CD4-positive, alpha-beta memory T cell (primary cell): ENCODE measurements around the gene BSG. TPM values are rescaled to one million over a fixed set of nuclear protein-coding genes. Genes with fewer than 3 reads are reported as not detected.
A peak's percentile ranks its signal among the peaks of the same experiment; 100 is the strongest.
"Not testable (repeated sequence)": the region's sequence is repeated elsewhere in the genome, so short reads cannot be mapped to it uniquely, and the experiment has no call there.

Experiments
- CTCF ChIA-PET: fragments of 350-600 bp; sonication (Branson Sonifier 250); formaldehyde crosslinking; loops from one replicate; lab custom pipeline; 2021; ENCODE audit warnings: inconsistent platforms; ENCODE audit not compliant: partially characterized antibody; lab: Charles Lee
- POLR2A ChIA-PET: fragments of 350-600 bp; sonication (Branson Sonifier 250); formaldehyde crosslinking; loops from one replicate; lab custom pipeline; 2021; ENCODE audit not compliant: partially characterized antibody; lab: Charles Lee
- DNase-seq, 5 donors: peaks; one replicate each; pipeline versions ENCODE4 v3.0.0 to v3.0.0-alpha.2; 2020 to 2022; ENCODE audit warnings: mixed read lengths in 1 of 5
- H3K27ac ChIP-seq: one replicate; pipeline ENCODE4 v1.7.0; 2013; ENCODE audit warnings: low read depth, low read length
- H3K27me3 ChIP-seq: 2 replicates; pipeline ENCODE4 v1.7.0; 2013; ENCODE audit warnings: mild to moderate bottlenecking, low read length, moderate library complexity; ENCODE audit not compliant: insufficient read depth
- H3K36me3 ChIP-seq: 2 replicates; pipeline ENCODE4 v1.7.0; 2013; ENCODE audit warnings: mild to moderate bottlenecking, low read length, moderate library complexity; ENCODE audit not compliant: insufficient read depth
- H3K4me1 ChIP-seq: 2 replicates; pipeline ENCODE4 v1.7.0; 2013; ENCODE audit warnings: mild to moderate bottlenecking, low read length, moderate library complexity; ENCODE audit not compliant: insufficient read depth
- H3K4me3 ChIP-seq, 2 donors: one replicate each; pipeline ENCODE4 v1.7.0; 2013; ENCODE audit warnings: low read length in 2 of 2, mild to moderate bottlenecking in 1 of 2
- H3K9me3 ChIP-seq, 2 donors: one replicate each; pipeline ENCODE4 v1.7.0; 2013; ENCODE audit warnings: low read length in 2 of 2, control low read depth in 1 of 2; ENCODE audit not compliant: control insufficient read depth in 1 of 2
- H3K27ac Mint-ChIP-seq, 7 donors: one replicate each; pipeline ENCODE4 v1.8.0; 2020 to 2021; ENCODE audit warnings: mixed read lengths in 7 of 7, mild to moderate bottlenecking in 6 of 7, inconsistent platforms in 3 of 7, moderate library complexity in 3 of 7
- H3K27me3 Mint-ChIP-seq, 2 donors: one replicate each; pipeline ENCODE4 v1.8.0; 2020 to 2021; ENCODE audit warnings: mixed read lengths in 2 of 2
- H3K36me3 Mint-ChIP-seq, 2 donors: one replicate each; pipeline ENCODE4 v1.8.0; 2020 to 2021; ENCODE audit warnings: mixed read lengths in 2 of 2, inconsistent platforms in 1 of 2, mild to moderate bottlenecking in 1 of 2
- H3K4me1 Mint-ChIP-seq, 4 donors: one replicate each; pipeline ENCODE4 v1.8.0; 2020 to 2021; ENCODE audit warnings: mixed read lengths in 4 of 4, mild to moderate bottlenecking in 1 of 4
- H3K4me3 Mint-ChIP-seq, 8 donors: one replicate each; pipeline ENCODE4 v1.8.0; 2020 to 2021; ENCODE audit warnings: mixed read lengths in 8 of 8, mild to moderate bottlenecking in 7 of 8, moderate library complexity in 6 of 8, inconsistent platforms in 3 of 8
- H3K9me3 Mint-ChIP-seq, 8 donors: one replicate each; pipeline ENCODE4 v1.8.0; 2020 to 2021; ENCODE audit warnings: mixed read lengths in 8 of 8, mild to moderate bottlenecking in 5 of 8, inconsistent platforms in 3 of 8, moderate library complexity in 1 of 8
- intact Hi-C: fragments of 100-400 bp; cut with micrococcal nuclease; formaldehyde crosslinking; loops from one replicate; pipeline ENCODE4 v1.15.1; 2023
- polyA plus RNA-seq, 2 donors: library from polyadenylated mRNA; unstranded; fragments of 300-500 nt; fragmentation: Illumina TruSeq; gene quantifications; one replicate each; pipeline ENCODE4 v1.2.3, GENCODE V29; 2021
- total RNA-seq, 2 experiments: library from RNA; stranded (reverse); gene quantifications; one replicate each; pipeline ENCODE4 v1.2.3, GENCODE V29; 2021

Gene BSG
- total and polyA plus RNA-seq, 4 experiments from 2014 or later, result 150 to 346 (median 241) TPM

GRCh38 chr19:623175-623916 lies 51.0 kb downstream of the BSG start:
- ChIA-PET POLR2A (interaction anchor here (0.8 kb wide), 1 partner anchor 12 kb away, joined by 3 read pairs; no protein-coding TSS in a partner anchor), CTCF (interaction anchor here (1.6 kb wide), 1 partner anchor 39 kb away, joined by 4 read pairs; no protein-coding TSS in a partner anchor)
- Mint-ChIP-seq H3K36me3 (peaks cover 22 to 27% of the 10 kb centered on the region in 2 donors), H3K27me3 (no peaks in the 10 kb centered on the region), H3K4me1 (peaks cover 0 to 3% (median 2%) of the 10 kb centered on the region in 4 donors), H3K9me3 (peaks cover 0 to 1% (median 0%) of the 10 kb centered on the region in 8 donors), H3K4me3 (no peak overlapping the region), H3K27ac (no peak overlapping the region)
- Histone ChIP-seq H3K27ac (no peak overlapping the region), H3K9me3 (no peaks in the 10 kb centered on the region), H3K4me3 (no peak overlapping the region), H3K27me3 (no peaks in the 10 kb centered on the region), H3K4me1 (no peaks in the 10 kb centered on the region), H3K36me3 (peaks cover 17% of the 10 kb centered on the region)
- intact Hi-C loops, result no loop called here
- no peak for DNase-seq

GRCh38 chr19:623974-624373 lies 51.6 kb downstream of the BSG start:
- DNase-seq, result no peak
- intact Hi-C loops, result no loop called here
- Mint-ChIP-seq H3K4me3 (no peak overlapping the region), H3K4me1 (peaks cover 2 to 8% (median 3%) of the 10 kb centered on the region in 4 donors), H3K9me3 (peaks cover 0 to 1% (median 0%) of the 10 kb centered on the region in 8 donors), H3K27ac (peak overlapping the region in 1 of 7 donors; percentile 80), H3K36me3 (peaks cover 24 to 28% of the 10 kb centered on the region in 2 donors), H3K27me3 (no peaks in the 10 kb centered on the region)
- no peaks in the 10 kb centered on the region for H3K9me3 ChIP-seq
- H3K36me3 ChIP-seq, result peaks cover 12% of the 10 kb centered on the region
- no peaks in the 10 kb centered on the region for H3K27me3 ChIP-seq
- ChIA-PET CTCF (interaction anchor here (1.6 kb wide), 1 partner anchor 40 kb away, joined by 4 read pairs; no protein-coding TSS in a partner anchor), POLR2A (interaction anchor here (0.8 kb wide), 1 partner anchor 13 kb away, joined by 3 read pairs; no protein-coding TSS in a partner anchor)
- H3K27ac ChIP-seq, result no peak overlapping the region
- H3K4me3 ChIP-seq, result no peak overlapping the region
- H3K4me1 ChIP-seq, result no peaks in the 10 kb centered on the region

GRCh38 chr19:624433-625109 lies 52.2 kb downstream of the BSG start:
- Histone ChIP-seq H3K9me3 (no peaks in the 10 kb centered on the region), H3K27ac (no peak overlapping the region), H3K36me3 (peaks cover 9% of the 10 kb centered on the region), H3K4me3 (no peak overlapping the region), H3K4me1 (no peaks in the 10 kb centered on the region), H3K27me3 (no peaks in the 10 kb centered on the region)
- ChIA-PET CTCF (interaction anchor here (1.6 kb wide), 1 partner anchor 41 kb away, joined by 4 read pairs; no protein-coding TSS in a partner anchor), POLR2A (interaction anchor here (0.7 to 0.8 kb wide), 2 partner anchors 13 to 14 kb away, joined by 3 read pairs; no protein-coding TSS in a partner anchor)
- H3K4me1 Mint-ChIP-seq, result peaks cover 2 to 11% (median 5%) of the 10 kb centered on the region in 4 donors
- no peak for DNase-seq
- no peak overlapping the region for H3K4me3 Mint-ChIP-seq
- no peaks in the 10 kb centered on the region for H3K27me3 Mint-ChIP-seq
- H3K36me3 Mint-ChIP-seq, result peaks cover 26 to 27% of the 10 kb centered on the region in 2 donors
- intact Hi-C loops, result no loop called here
- H3K9me3 Mint-ChIP-seq, result peaks cover 0 to 1% (median 0%) of the 10 kb centered on the region in 8 donors
- H3K27ac Mint-ChIP-seq, result peak overlapping the region in 1 of 7 donors; percentile 80

- intact Hi-C loops, result no loop called here
- Mint-ChIP-seq H3K9me3 (peaks cover 0 to 1% (median 0%) of the 10 kb centered on the region in 8 donors), H3K4me1 (peaks cover 2 to 15% (median 8%) of the 10 kb centered on the region in 4 donors), H3K27ac (peak overlapping the region in 1 of 7 donors; percentile 71), H3K36me3 (peaks cover 26% of the 10 kb centered on the region in 2 donors), H3K27me3 (no peaks in the 10 kb centered on the region), H3K4me3 (no peak overlapping the region)
- no peaks in the 10 kb centered on the region for H3K9me3 ChIP-seq
- no peaks in the 10 kb centered on the region for H3K4me1 ChIP-seq
- DNase-seq, result no peak
- ChIA-PET POLR2A (interaction anchor here (0.7 to 1.1 kb wide), 2 partner anchors 9 to 14 kb away, joined by 3 to 4 read pairs; no protein-coding TSS in a partner anchor), CTCF (interaction anchor here (1.6 to 1.7 kb wide), 2 partner anchors 12 to 39 kb away, joined by 5 read pairs; no protein-coding TSS in a partner anchor)
- peaks cover 9% of the 10 kb centered on the region for H3K36me3 ChIP-seq
- no peak overlapping the region for H3K27ac ChIP-seq
- no peaks in the 10 kb centered on the region for H3K27me3 ChIP-seq
- no peak overlapping the region for H3K4me3 ChIP-seq
Measured at GRCh38 chr19:625257-625656, 52.9 kb downstream of the BSG start.

GRCh38 chr19:626566-626965 lies 54.2 kb downstream of the BSG start:
- H3K36me3 Mint-ChIP-seq, result peaks cover 29 to 30% of the 10 kb centered on the region in 2 donors
- intact Hi-C loops, result not testable (repeated sequence)

GRCh38 chr19:628168-628567 lies 55.8 kb downstream of the BSG start:
- Histone ChIP-seq H3K4me1 (peaks cover 13% of the 10 kb centered on the region), H3K36me3 (peaks cover 16% of the 10 kb centered on the region), H3K27ac (no peak overlapping the region), H3K27me3 (no peaks in the 10 kb centered on the region), H3K4me3 (no peak overlapping the region), H3K9me3 (no peaks in the 10 kb centered on the region)
- peaks cover 2 to 39% (median 15%) of the 10 kb centered on the region in 4 donors for H3K4me1 Mint-ChIP-seq
- DNase-seq, result no peak
- H3K27me3 Mint-ChIP-seq, result no peaks in the 10 kb centered on the region
- CTCF ChIA-PET, result interaction anchor here (0.7 to 0.9 kb wide), 2 partner anchors 40 to 44 kb away, joined by 3 to 4 read pairs; no protein-coding TSS in a partner anchor
- H3K4me3 Mint-ChIP-seq, result no peak overlapping the region
- POLR2A ChIA-PET, result interaction anchor here (1.0 kb wide), 1 partner anchor 33 kb away, joined by 3 read pairs; no protein-coding TSS in a partner anchor
- peak overlapping the region in 2 of 7 donors; percentile 45 to 46 for H3K27ac Mint-ChIP-seq
- peaks cover 0 to 1% (median 0%) of the 10 kb centered on the region in 8 donors for H3K9me3 Mint-ChIP-seq
- H3K36me3 Mint-ChIP-seq, result peaks cover 30 to 35% of the 10 kb centered on the region in 2 donors
- intact Hi-C loops, result no loop called here

More at GRCh38 chr19:626566-626965, 54.2 kb downstream of the BSG start:
- not testable (repeated sequence) for H3K4me1 ChIP-seq, H3K27ac ChIP-seq, H3K27ac Mint-ChIP-seq, H3K9me3 Mint-ChIP-seq, H3K4me3 ChIP-seq, H3K4me3 Mint-ChIP-seq, H3K9me3 ChIP-seq, H3K27me3 Mint-ChIP-seq, DNase-seq, H3K27me3 ChIP-seq
- peaks cover 2 to 27% (median 8%) of the 10 kb centered on the region in 4 donors for H3K4me1 Mint-ChIP-seq
- H3K36me3 ChIP-seq, result peaks cover 16% of the 10 kb centered on the region
- CTCF ChIA-PET, result interaction anchor here (1.5 to 1.7 kb wide), 3 partner anchors 14 to 40 kb away, joined by 5 to 7 read pairs (median 5); no protein-coding TSS in a partner anchor
- POLR2A ChIA-PET, result interaction anchor here (0.8 to 1.4 kb wide), 3 partner anchors 11 to 37 kb away, joined by 4 to 5 read pairs (median 4); partner anchors contain the start of gene RNF126
